GM12874 (cell line): ENCODE data around the gene MYCBP2.

Experiments
- CTCF ChIP-seq: IDR thresholded peaks from 2 replicates; pipeline ENCODE4 v1.5.1; 2011; ENCODE audit warnings: low read depth, mild to moderate bottlenecking, control low read depth, low read length, moderate library complexity; ENCODE audit not compliant: insufficient read depth

Gene MYCBP2

GRCh38 chr13:77062097-77062496 is 264.8 kb downstream of the MYCBP2 start:
- TF ChIP-seq CTCF, result no peak

GRCh38 chr13:77061362-77061761 is 265.5 kb downstream of the MYCBP2 start:
- TF ChIP-seq CTCF, result no peak

- TF ChIP-seq CTCF, result no peak
These were observed 270.0 kb downstream of the MYCBP2 start for GRCh38 chr13:77056886-77057285.

DNA sequence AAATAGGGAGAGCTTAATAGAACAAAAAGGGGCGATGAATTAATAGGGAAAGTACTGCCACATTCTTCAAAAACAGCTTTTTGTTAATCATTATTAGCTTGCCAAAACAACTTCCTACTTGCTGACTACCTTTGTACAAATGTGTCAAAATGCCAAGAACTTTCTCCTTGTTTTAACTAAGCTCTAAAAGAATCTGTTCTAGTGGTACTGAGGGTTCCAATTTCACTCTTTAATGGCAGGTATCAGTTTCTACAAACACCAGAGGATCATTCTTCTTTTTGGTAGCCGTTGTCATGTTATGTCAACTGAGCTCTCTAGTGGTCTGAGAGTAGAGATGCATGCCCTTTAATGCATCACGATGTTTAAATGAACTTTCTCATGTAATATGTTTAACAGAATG is 270.5 kb downstream of the MYCBP2 start:
- no peak for TF ChIP-seq CTCF

DNA sequence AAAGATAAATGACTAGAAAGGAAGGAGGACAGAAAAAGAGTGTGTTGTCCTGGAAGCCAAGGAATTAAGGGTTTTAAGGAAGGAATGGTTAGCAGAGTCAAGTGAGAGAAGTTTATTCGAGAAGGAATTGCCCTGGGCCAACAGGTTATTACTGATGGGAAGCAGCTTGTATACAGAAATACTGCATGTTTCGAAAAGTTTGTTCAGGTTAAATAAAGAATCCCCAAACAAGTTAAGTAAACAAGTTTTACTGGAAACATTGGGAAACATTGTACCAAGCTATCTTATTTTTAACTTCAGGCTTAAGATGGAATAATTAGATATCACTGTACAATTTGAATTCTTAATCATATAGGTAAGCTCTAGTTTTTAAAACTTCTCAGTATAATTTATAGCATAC is 271.7 kb downstream of the MYCBP2 start:
- TF ChIP-seq CTCF, result no peak

- TF ChIP-seq CTCF, result no peak
These were observed 273.7 kb downstream of the MYCBP2 start for GRCh38 chr13:77053192-77053591.

- no peak for TF ChIP-seq CTCF
These were observed 278.2 kb downstream of the MYCBP2 start for GRCh38 chr13:77048681-77049080.
